IMR-90 (cell line): ENCODE results near the gene CCSER1. TPM values are rescaled to one million over a fixed set of nuclear protein-coding genes. Genes with fewer than 3 reads are reported as not detected.

Experiments used
- ATAC-seq: fragments of 200-7000 bp; cut with Tn5 transposase; 2 replicates; pipeline ENCODE4 v1.9.1; 2020; ENCODE audit warnings: low read depth, mild to moderate bottlenecking, moderate library complexity
- BruUV-seq: library from RNA; stranded (reverse); fragments of 400-500 nt; replicated peaks from 2 replicates; lab custom pipeline; 2021; lab: Mats Ljungman, UMichigan
- CTCF ChIA-PET: fragments of 300-600 bp; formaldehyde crosslinking; extraction: SDS; loops from one replicate; lab custom pipeline; 2021; ENCODE audit warnings: antibody characterized with exemption; lab: Yijun Ruan, JAX
- POLR2A ChIA-PET: fragments of 300-600 bp; sonication (Branson Sonifier 250); formaldehyde crosslinking; loops from one replicate; lab custom pipeline; 2022; ENCODE audit warnings: antibody characterized with exemption; ENCODE audit not compliant: unreplicated experiment; lab: Charles Lee
- DNase-seq: peaks from one replicate; pipeline ENCODE4 v3.0.0; 2013
- H2AFZ ChIP-seq: replicated peaks from 2 replicates; pipeline ENCODE3; 2013; ENCODE audit warnings: low read length, mild to moderate bottlenecking; ENCODE audit not compliant: poor library complexity
- H2AK5ac ChIP-seq: 2 replicates; pipeline ENCODE4 v1.6.1; 2013; ENCODE audit warnings: low read depth, low read length, inconsistent platforms
- H2AK9ac ChIP-seq: replicated peaks from 2 replicates; pipeline ENCODE3; 2013; ENCODE audit warnings: mild to moderate bottlenecking, low read depth, low read length, moderate library complexity; ENCODE audit not compliant: poor library complexity
- H2BK120ac ChIP-seq: 2 replicates; pipeline ENCODE4 v1.6.1; 2013; ENCODE audit warnings: low read depth, low read length, inconsistent platforms
- H2BK15ac ChIP-seq: 3 replicates; pipeline ENCODE4 v1.6.1; 2013; ENCODE audit warnings: low read depth, low read length, inconsistent platforms
- H2BK20ac ChIP-seq: 2 replicates; pipeline ENCODE4 v1.6.1; 2013; ENCODE audit warnings: low read depth, mild to moderate bottlenecking, inconsistent platforms, low read length, moderate library complexity
- H2BK5ac ChIP-seq: 2 replicates; pipeline ENCODE4 v1.6.1; 2013; ENCODE audit warnings: mild to moderate bottlenecking, low read depth, low read length, inconsistent platforms; ENCODE audit not compliant: poor library complexity, severe bottlenecking
- H3K14ac ChIP-seq: replicated peaks from 2 replicates; pipeline ENCODE4 v1.6.1; 2013; ENCODE audit warnings: low read depth, low read length, inconsistent platforms
- H3K18ac ChIP-seq: 2 replicates; pipeline ENCODE4 v1.6.1; 2013; ENCODE audit warnings: low read depth, low read length, control low read depth
- H3K23ac ChIP-seq: 2 replicates; pipeline ENCODE4 v1.6.1; 2013; ENCODE audit warnings: low read depth, low read length, inconsistent platforms
- H3K27ac ChIP-seq: 2 replicates; pipeline ENCODE4 v1.5.1; 2013; ENCODE audit warnings: mild to moderate bottlenecking, control low read depth, low read length; ENCODE audit not compliant: insufficient read depth
- H3K27me3 ChIP-seq: 2 replicates; pipeline ENCODE4 v1.6.1; 2013; ENCODE audit warnings: low read length; ENCODE audit not compliant: control insufficient read depth, insufficient read depth
- H3K36me3 ChIP-seq: 2 replicates; pipeline ENCODE4 v1.6.1; 2013; ENCODE audit warnings: low read length, mixed read lengths; ENCODE audit not compliant: control insufficient read depth, insufficient read depth
- H3K4ac ChIP-seq: 2 replicates; pipeline ENCODE4 v1.6.1; 2013; ENCODE audit warnings: low read depth, low read length, inconsistent platforms
- H3K4me1 ChIP-seq: 2 replicates; pipeline ENCODE4 v1.6.1; 2013; ENCODE audit warnings: low read length, mixed read lengths; ENCODE audit not compliant: control insufficient read depth, insufficient read depth
- H3K4me2 ChIP-seq: 2 replicates; pipeline ENCODE4 v1.6.1; 2013; ENCODE audit warnings: low read depth, mild to moderate bottlenecking, control low read depth, low read length, moderate library complexity
- H3K4me3 ChIP-seq: 2 replicates; pipeline ENCODE4 v1.5.1; 2013; ENCODE audit warnings: low read depth, mild to moderate bottlenecking, control low read depth, low read length, moderate library complexity; ENCODE audit not compliant: insufficient read depth
- H3K56ac ChIP-seq: 2 replicates; pipeline ENCODE4 v1.6.1; 2013; ENCODE audit warnings: low read length, inconsistent platforms; ENCODE audit not compliant: insufficient read depth; ENCODE audit errors: extremely low read depth
- H3K79me1 ChIP-seq, 2 experiments: 2 replicates each; pipeline ENCODE4 v1.6.1; 2013; ENCODE audit warnings: low read length in 2 of 2, inconsistent platforms in 1 of 2, low read depth in 1 of 2
- H3K9ac ChIP-seq: 2 replicates; pipeline ENCODE4 v1.6.1; 2013; ENCODE audit warnings: low read depth, low read length, control low read depth
- H3K9me1 ChIP-seq: 2 replicates; pipeline ENCODE4 v1.6.1; 2013; ENCODE audit warnings: low read length, inconsistent platforms; ENCODE audit not compliant: insufficient read depth
- H3K9me3 ChIP-seq: 2 replicates; pipeline ENCODE4 v1.6.1; 2013; ENCODE audit warnings: low read length; ENCODE audit not compliant: control insufficient read depth, insufficient read depth
- H4K20me1 ChIP-seq: 2 replicates; pipeline ENCODE4 v1.6.1; 2013; ENCODE audit warnings: low read length, inconsistent platforms; ENCODE audit not compliant: insufficient read depth
- H4K5ac ChIP-seq: 2 replicates; pipeline ENCODE4 v1.6.1; 2013; ENCODE audit warnings: mild to moderate bottlenecking, low read depth, low read length, control low read depth
- H4K8ac ChIP-seq, 2 experiments: 2 replicates each; pipeline ENCODE4 v1.6.1; 2013; ENCODE audit warnings: low read depth in 2 of 2, low read length in 2 of 2, control low read depth in 1 of 2, inconsistent platforms in 1 of 2
- H4K91ac ChIP-seq: 2 replicates; pipeline ENCODE4 v1.6.1; 2013; ENCODE audit warnings: low read depth, low read length, inconsistent platforms; ENCODE audit not compliant: insufficient read depth
- CEBPB ChIP-seq: IDR thresholded peaks from 2 replicates; pipeline ENCODE4 v1.6.1; 2012; ENCODE audit warnings: low read depth, low read length, improper control_type of control experiment
- CHD1 ChIP-seq: IDR thresholded peaks from 2 replicates; pipeline ENCODE4 v1.6.1; 2012; ENCODE audit warnings: low read depth, low read length, improper control_type of control experiment
- CTCF ChIP-seq: conservative IDR thresholded peaks from 2 replicates; pipeline ENCODE4 v1.5.1; 2012; ENCODE audit warnings: mild to moderate bottlenecking, low read depth, low read length, improper control_type of control experiment
- MAZ ChIP-seq: IDR thresholded peaks from 2 replicates; pipeline ENCODE4 v1.6.1; 2012; ENCODE audit warnings: low read depth, mild to moderate bottlenecking, low read length, improper control_type of control experiment, moderate library complexity, borderline replicate concordance
- POLR2A ChIP-seq: IDR thresholded peaks from 2 replicates; pipeline ENCODE4 v1.6.1; 2012; ENCODE audit warnings: mild to moderate bottlenecking, low read depth, low read length
- RAD21 ChIP-seq: IDR thresholded peaks from 2 replicates; pipeline ENCODE4 v1.6.1; 2012; ENCODE audit warnings: low read length, improper control_type of control experiment
- RCOR1 ChIP-seq: IDR thresholded peaks from 2 replicates; pipeline ENCODE4 v1.6.1; 2012; ENCODE audit warnings: mild to moderate bottlenecking, low read length, improper control_type of control experiment; ENCODE audit not compliant: insufficient replicate concordance
- RFX5 ChIP-seq: IDR thresholded peaks from 2 replicates; pipeline ENCODE4 v1.8.0; 2012; ENCODE audit warnings: low read depth, mild to moderate bottlenecking, low read length, moderate library complexity
- SMC3 ChIP-seq: fragments of 150-350 bp; IDR thresholded peaks from 2 replicates; pipeline ENCODE4 v1.6.1; 2016; ENCODE audit warnings: low read depth, mild to moderate bottlenecking, antibody characterized with exemption, low read length, moderate library complexity
- WGBS, 2 experiments: methylation state at CpG; one replicate each; pipeline versions ENCODE4 v1.1.5 to v1.1.7; 2013; ENCODE audit warnings: missing lambda C conversion rate in 2 of 2; ENCODE audit not compliant: insufficient read length in 1 of 2; ENCODE audit errors: extremely low coverage in 2 of 2; 5-methylcytosine and 5-hydroxymethylcytosine counted together
- dilution Hi-C: fragments of 300-500 bp; cut with HindIII; formaldehyde crosslinking; loops from one replicate; pipeline ENCODE4 v1.14.3; 2018; ENCODE audit warnings: low sequenced_read_pairs; ENCODE audit not compliant: unreplicated experiment
- in situ Hi-C: fragments of 300-500 bp; cut with MboI; formaldehyde crosslinking; loops from 3 replicates; pipeline ENCODE4 v1.14.3; 2019; ENCODE audit warnings: low sequenced_read_pairs, inconsistent platforms, mixed read lengths
- intact Hi-C: fragments of 100-400 bp; cut with micrococcal nuclease; formaldehyde crosslinking; loops from 2 replicates; pipeline ENCODE4 v1.10.0; 2022
- polyA plus RNA-seq, 3 experiments: library from polyadenylated mRNA; depleted of rRNA; stranded (reverse); fragments of >200 nt; gene quantifications; 2 replicates each; pipeline ENCODE4 v1.2.3, GENCODE V29; 2012; ENCODE audit warnings: low replicate concordance in 1 of 3
- total RNA-seq: library from RNA; depleted of rRNA; stranded (reverse); fragments of >200 nt; gene quantifications from 2 replicates; pipeline ENCODE4 v1.2.3, GENCODE V29; 2012

The CCSER1 gene
- total and polyA plus RNA-seq, 2 of the 4 experiments (the other 2 are of a cell fraction), result not detected

GRCh38 chr4:91471280-91471679, 1344.1 kb downstream of the CCSER1 start:
- Histone ChIP-seq H3K27me3 (no peaks in the 10 kb centered on the region), H2AFZ (no peak overlapping the region), H3K79me1 (no peaks in the 10 kb centered on the region), H2BK120ac (no peak overlapping the region), H3K9ac (no peak overlapping the region), H3K4me1 (no peaks in the 10 kb centered on the region), H3K36me3 (no peaks in the 10 kb centered on the region), H3K23ac (no peak overlapping the region), H3K4me2 (no peak overlapping the region), H2BK15ac (no peak overlapping the region), H3K14ac (no peak overlapping the region), H3K56ac (no peak overlapping the region), H4K5ac (no peak overlapping the region), H3K18ac (no peak overlapping the region), H2AK9ac (no peak overlapping the region), H2AK5ac (no peak overlapping the region), H4K8ac (no peak overlapping the region), H3K27ac (no peak overlapping the region), H3K4ac (no peak overlapping the region), H4K91ac (no peak overlapping the region), H3K9me3 (peaks cover 3% of the 10 kb centered on the region; the same call in 1 of the 2 replicates), H3K9me1 (no peaks in the 10 kb centered on the region), H2BK20ac (no peak overlapping the region), H4K20me1 (no peaks in the 10 kb centered on the region), H3K4me3 (no peak overlapping the region), H2BK5ac (no peak overlapping the region)
- no TSS peak for BruUV-seq
- intact Hi-C loops (no loop called here), in situ Hi-C loops (no loop called here), dilution Hi-C loops (no loop called here)
- ChIA-PET POLR2A (no interaction called here), CTCF (no interaction called here)
- no peak for TF ChIP-seq POLR2A
- TF ChIP-seq CEBPB, result no peak
- no peak for TF ChIP-seq MAZ
- no peak for TF ChIP-seq SMC3
- TF ChIP-seq RFX5, result no peak
- TF ChIP-seq RCOR1, result no peak
- no peak for TF ChIP-seq CHD1
- TF ChIP-seq CTCF, result no peak
- TF ChIP-seq RAD21, result no peak
- DNase-seq, result no peak
- no CpG with 5 or more reads among the region's 8 CpGs for WGBS, 2 experiments
- ATAC-seq, result no peak
